HG03095 (cell line): Measurements from ENCODE around the gene TTC4.

Source experiments
- ATAC-seq: cut with Tn5 transposase; IDR thresholded peaks from one replicate; pipeline ENCODE4 v1.9.1; 2021; ENCODE audit warnings: moderate library complexity; ENCODE audit not compliant: unreplicated experiment

Gene TTC4

DNA sequence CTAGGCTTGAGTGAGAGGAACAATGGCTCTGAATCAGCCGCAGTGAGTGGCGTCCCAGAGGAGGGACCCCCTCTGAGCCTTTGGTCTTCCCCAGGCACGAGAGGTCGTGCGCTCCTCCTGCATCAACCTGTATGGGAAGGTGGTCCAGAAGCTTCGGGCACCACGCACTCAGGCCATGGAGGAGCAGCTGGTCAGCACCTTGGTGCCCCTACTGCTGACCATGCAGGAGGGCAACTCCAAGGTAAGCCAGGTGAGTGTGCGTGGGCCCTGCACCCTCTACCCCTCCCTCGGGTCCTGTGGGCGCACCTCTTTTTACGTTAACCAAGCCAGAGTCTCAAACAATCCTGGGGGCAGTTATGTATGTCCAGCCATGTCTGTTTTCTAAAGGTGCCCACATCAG is 13.7 kb upstream of the TTC4 start:
- no peak for ATAC-seq

DNA sequence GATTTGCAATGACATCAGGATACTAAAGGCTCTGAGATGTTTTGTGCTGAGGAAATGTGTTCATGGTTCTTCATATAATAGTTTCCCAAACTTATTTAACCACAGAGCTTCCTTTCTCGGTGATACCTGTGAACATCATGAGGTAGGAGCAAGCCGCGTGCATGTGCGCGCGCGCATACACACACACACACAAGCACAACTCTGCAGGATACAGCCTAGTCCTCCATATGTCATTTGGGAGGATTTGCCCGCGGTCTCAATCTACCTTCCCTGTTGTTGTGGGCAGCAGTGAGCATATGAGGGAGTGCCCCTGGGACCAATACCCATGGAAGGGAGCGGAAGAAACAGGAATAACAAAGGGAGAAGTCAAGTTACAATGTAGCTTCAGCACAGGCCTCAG is 12.2 kb upstream of the TTC4 start:
- no peak for ATAC-seq

DNA sequence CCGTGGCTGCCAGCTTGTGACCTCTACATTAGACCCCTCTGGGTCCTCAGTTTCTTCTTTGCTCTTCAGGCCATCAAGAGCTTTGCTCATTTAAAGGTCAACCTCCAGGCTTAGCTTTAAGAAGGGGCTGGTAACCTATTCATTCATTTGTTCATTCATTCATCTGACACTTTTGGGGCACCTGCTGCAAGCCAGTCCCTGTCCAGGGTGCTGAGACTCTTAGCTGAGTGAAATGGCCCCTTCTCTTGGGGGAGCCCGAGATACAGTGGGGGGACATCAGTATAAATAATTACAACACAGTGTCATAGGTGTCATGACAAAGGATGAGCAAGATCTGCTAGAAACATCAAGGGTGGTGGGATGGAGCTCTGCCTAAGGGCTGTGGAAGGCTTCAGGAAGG is 10.5 kb upstream of the TTC4 start:
- ATAC-seq: no peak

DNA sequence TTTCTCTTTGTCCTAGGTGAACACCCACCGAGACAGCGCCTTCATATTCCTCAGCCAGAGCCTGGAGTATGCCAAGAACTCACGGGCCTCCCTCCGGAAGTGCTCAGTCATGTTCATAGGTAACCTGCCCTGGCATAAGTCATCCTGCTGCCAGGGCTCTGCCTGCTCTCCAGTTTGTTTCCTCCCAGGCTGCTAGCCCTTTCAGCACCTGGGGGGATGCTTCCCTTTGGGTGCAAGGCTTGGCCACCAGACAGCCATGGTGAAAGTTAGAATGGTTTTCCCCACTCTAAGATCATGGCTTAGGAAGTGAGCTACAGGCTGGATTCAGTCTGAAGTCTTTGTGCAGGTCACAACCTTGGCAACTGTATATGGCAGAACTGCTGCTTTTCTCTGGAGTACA is 9.2 kb upstream of the TTC4 start:
- ATAC-seq: no peak

DNA sequence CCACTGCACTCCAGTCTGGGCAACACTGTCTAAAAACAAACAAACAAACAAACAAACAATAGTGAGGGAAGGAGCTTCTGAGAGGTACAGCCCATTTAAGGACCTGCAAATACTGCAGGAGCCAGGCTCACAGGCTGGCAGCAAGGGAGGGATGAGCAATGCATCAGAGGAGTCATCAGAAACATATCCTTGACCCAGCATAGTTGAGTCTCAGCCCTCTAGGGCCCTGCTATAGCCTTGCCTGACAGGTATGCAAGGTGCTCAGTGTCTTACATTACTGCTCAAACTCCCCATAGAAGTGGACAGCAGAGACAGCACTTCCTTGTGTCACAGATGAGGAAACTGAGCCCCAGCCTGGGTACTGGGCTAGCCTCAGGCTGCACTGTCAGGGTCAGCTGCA is 7.3 kb upstream of the TTC4 start:
- ATAC-seq: no peak

DNA sequence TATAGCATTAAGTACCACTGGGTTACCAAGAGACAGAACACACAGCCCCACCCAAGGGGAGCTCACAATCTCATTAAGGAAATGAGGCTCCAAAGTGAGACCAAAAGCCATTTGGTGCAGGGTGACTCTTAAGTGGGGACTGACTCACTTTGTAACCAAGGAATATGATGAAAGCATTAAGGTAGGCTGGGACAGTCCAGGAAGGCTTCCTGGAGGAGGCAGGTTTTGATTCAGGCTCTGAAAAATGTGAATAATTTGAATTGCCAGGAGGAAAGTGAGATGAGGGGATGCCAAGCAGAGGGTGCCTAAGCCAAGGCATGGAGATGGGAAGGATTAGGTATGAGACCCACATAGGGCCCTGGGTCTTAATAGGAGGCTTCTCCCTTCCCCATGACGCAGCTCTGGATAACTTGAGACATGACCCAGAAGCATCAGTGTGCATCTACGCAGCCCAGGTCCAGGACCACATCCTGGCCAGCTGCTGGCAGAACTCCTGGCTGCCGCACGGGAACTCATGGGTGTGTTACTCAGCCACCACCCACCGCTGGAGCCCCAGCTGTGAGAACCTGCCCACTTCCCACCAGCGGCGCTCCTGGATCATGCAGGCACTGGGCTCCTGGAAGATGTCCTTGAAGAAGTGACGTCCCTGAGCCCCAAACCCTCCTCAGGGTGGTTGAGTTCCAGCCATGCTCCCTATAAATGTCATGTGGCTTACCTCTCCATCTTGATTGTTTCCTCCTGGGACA is 5.9 kb upstream of the TTC4 start:
- no peak for ATAC-seq

DNA sequence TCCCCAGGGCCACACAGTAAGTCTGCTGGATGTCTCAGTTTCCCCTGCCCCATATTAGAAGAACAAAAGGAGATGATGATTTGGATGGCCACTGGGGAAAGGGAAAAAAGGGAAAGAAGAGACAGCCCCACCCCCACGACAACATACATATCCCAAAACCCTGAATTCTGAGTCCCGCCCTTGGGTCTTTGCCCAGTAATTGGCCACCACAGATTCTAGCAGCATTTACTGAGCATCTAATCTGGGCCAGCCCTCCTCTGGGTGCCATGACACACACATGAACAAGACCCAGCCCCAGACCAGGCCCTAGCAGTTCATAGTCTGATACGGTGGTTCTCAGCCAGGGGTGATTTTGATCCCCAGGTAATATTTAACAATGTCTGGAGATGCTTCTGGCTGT is 5.2 kb upstream of the TTC4 start:
- ATAC-seq: no peak

DNA sequence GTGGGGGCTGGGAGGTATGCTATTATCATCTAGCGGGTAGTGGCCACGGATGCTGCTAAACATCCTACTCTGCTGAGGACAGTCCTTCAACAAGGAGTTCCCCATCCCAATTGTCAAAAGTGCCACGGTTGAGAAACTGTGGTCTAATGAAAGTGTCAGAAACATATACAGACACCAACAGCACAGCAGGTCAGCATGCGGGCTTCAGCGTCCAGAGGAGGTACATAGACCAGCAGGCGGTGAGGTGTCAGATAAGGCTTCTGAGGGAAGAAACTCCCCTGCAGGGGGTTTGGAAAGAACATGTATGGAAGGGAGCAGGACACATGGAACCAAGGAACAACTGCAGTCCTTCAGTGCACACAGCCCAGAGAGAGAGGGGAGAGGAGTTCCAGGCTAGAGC is 4.8 kb upstream of the TTC4 start:
- ATAC-seq: no peak

DNA sequence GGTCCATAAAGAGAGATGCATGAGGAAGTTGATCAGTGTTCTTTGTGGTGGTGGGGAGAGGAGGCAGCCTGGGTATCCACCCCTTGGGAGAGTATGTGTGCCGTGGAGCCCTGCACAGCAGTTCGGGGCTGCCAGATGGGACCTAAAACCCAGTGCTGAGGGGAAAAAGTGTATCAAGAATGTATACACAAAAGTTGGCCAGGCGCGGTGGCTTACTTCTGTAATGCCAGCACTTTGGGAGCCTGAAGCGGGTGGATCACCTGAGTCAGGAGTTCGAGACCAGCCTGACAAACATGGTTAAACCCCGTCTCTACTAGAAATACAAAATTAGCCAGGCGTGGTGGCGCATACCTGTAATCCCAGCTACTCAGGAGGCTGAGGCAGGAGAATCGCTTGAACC is 4.1 kb upstream of the TTC4 start:
- no peak for ATAC-seq

DNA sequence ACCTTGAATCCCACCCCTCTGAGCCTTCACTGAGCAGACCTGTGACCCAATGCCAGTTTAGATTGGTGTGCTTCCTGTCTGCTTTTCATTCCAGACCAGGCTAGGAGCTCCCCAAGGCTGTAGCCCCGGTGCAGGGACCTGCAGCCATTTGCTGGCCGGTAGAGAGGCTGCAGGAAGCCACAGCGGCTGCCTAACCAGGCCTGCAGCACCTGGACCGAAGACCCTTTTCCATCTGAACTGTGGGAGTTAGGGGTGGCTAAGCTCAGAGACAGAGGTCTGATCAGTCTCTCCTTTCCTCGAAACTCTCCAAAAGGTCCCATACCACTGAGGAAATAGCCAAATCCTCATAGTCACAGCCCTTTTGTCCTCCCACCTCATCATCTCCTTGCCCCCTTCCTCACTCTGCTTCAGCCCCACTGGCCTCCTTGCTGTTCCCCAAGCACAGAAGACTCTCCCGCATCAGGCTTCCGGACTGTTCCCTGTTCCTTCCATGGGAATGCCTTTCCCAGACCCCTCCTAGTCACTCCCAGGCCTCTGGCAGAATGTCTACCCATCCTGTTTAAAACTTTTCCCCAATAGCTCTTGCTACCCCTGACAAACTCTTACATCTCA is 674 bp upstream of the TTC4 start:
- ATAC-seq: no peak

DNA sequence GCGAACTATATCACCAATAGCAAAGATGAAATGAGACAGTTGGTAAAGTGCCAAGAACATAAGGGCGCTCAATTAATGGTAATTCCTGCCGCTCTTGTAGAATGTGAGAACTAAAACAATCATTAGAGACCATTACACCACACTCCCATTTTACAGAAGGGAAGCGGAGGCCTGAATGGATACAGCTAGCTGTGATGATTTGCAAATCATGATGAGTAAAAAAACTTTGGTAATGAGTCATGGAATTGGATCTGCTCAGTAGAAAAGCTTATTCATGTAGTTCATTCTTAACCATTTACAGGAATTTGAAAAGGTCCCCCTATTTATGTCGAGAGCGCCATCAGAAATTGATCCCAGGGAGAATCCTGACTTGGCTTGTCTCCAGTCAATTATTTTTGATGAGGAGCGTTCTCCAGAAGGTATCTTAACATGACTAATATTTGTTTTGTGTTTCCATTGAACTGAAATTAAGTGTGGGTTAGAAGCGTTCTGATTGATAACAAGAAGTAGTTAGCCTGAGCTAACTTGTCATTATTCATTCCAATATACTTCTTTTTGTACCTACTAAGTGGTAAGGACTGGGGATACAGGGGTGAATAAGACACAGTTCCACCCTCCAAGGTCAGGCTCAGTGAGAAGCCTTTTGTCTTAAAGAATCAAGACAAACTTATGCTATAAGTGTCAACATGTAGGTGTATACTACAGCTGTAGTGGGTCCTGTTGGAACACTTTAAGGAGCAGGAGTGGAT is 812 bp downstream of the TTC4 start:
- ATAC-seq: no peak

DNA sequence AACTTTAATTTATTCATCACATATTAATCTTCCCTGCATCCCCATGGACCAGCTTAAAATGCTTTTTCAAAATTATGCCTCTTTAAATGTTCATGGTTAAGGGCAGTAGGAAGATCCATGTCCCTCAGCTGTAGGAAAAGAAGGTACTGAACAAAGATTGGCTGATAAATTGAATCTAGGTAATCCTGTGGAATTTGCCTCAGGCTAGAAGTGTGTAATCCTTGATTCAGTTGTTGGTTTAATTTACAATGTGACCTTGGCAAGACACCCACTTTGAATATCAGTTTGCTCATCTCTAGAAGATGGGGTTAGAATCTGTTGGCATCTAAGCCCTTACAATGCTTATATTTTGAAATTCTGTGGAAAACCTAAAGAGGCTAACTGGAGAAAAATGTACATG is 6.1 kb downstream of the TTC4 start:
- no peak for ATAC-seq

DNA sequence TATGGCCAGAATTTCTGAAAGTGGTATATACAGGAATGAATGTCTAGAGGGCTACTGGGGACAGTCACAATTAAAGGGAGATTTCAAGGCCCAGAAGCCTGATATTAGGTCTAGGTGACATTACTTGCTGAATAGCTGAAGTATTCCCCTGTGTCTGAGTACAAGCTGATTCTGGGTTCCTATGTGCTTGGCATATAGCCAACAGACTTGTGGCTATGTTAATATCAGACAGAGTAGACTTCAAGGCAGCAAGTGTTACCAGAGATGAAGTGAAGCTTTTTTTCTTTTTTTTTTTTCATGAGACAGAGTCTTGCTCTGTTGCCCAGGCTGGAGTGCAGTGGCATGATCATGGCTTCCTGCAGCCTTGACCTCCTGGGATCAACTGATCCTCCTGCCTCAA is 8.3 kb downstream of the TTC4 start:
- no peak for ATAC-seq

DNA sequence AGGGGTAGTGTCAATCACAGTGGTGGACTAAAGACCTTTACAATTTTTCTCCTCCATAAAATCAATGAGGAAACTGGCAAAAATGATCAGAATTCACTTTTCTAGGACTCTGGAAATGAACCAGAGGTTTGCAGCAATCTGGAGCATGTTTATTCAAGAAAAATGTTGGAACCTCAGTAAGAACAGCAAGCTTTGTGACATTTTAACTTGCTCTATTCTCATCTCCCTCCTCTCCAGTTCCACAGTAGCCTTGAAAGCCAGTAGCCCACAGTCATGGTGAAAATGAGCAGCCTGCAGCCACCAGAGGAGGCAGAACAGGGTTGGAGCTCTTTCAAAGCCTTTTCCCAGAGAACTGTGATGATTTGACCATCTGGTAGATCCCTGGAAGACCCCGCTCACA is 9.1 kb downstream of the TTC4 start:
- ATAC-seq: no peak

DNA sequence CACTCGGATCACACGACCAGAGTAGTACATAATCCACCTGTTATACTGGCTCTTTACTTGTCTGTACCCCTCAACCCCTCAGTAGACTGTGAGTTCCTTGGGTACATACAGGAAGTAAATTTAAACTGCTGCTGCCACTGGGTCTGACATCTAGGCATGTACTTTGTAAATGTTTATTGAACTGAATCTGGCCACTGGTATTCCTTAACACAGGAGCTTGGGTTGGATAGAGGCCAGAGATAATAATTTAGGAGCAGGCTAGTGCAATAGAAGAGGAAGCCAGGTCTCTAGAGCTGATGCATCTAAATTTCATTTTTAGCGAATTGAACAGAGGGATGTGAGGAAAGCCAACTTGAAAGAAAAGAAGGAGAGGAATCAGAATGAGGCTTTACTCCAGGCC is 12.4 kb downstream of the TTC4 start:
- no peak for ATAC-seq

DNA sequence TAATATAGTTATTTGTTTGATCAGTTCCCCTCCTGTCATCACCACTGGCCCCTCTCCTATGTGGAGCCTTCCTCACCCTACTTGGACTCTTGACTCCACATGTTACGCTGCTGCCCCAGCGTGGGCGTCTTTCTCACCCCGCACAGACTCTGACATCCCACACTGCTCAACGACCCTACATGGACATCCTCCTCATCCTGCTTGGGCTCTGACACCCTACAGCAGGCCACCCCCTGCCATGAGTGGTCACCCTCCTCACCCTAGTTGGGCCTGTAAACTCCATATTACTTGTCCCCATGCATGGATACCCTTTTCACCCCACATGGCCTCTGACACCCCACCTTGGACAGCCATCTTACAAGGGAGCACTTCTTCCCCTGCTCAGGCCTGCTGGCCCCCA is 21.0 kb downstream of the TTC4 start:
- no peak for ATAC-seq

DNA sequence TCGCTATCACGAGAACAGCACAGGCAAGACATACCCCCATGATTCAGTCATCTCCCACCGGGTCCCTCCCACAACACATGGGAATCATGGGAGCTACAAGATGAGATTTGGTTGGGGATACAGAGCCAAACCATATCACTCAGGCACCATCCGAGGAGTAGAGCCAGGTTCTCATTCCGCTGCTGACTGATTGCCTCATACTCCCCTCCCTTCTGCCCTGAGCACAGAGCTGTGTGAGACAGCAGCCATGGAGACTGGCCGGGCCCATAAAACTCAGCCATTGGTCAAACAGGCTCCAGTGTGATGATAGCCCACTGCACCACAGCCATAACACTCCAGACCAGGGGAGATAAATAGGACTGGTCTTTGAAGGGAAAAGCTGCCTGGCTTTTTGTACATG is 22.6 kb downstream of the TTC4 start:
- ATAC-seq: no peak

DNA sequence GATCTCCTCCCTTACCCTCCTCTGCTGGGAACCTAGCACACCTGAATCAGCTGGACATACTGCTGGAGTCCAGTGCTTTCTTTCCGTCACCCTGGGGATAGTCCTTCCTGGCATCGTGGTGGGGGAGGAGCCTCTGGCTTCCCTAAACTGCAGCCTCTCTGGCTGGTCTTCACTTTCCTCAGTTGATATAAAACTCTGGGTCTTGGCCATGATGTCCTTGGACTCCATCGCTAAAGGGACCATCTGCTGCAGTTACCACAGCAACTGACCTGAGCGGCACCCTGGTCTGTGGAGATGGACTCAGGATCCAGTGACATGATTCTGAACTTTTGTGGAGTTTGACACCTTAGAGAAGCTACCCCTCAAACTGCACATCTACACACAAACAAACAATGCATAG is 25.9 kb downstream of the TTC4 start:
- no peak for ATAC-seq

DNA sequence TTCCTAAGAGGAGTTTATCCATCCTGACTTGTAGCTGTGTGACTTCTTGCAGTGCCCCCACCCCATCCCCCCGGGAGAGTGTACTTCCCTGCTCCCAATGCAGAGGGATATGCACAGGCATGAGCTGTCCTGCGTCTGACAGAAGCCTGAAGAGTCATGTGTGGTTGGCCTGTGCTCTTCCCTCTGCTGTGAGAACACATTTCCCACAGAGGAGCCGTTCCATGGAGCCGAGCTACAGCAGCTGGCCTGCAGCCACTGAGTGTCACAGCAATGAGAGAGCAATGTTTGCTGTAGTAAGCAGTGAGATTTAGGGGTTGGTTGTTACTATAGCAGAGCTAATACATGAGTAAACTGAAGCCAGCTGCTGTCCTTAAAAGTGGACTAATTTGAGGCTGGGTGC is 26.6 kb downstream of the TTC4 start:
- ATAC-seq: no peak

DNA sequence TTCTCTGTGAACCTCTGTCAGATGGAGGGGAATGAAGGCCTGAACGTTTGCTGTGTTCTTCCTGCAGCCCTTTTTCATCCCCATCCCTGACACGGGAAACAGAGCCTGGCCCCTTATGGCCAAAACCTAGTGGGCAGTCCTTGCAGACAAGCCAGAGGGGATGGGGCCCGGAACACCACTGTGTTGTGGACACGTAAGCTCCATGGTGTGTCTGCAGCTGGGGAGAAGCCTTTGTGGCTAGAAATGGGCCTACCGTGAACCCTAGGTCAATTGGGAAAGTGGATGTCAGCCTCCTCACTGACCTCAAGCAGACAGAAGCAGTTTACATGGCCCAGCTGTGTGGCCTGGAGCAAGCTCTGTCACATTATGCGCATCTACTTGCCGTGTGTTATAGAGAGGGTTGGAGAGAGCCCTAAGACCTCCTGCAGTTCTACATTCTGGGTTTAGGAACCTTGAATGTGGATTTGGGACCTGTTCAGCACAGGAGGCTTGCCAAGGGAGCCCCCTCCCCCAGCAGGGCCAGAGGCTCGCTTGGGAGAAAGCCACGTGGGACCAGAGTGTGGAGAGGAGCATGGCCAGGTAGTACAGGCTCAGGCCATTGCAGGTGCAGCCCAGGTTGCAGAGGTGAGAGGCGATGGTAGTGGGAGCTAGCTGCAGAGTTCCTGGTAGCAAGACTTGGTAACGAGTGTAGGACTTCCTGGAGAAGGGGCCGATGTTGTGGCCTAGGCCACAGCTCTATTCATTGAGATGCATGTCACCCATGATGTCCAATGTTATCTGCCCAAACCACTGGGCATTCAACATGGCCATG is 28.0 kb downstream of the TTC4 start:
- ATAC-seq: no peak

DNA sequence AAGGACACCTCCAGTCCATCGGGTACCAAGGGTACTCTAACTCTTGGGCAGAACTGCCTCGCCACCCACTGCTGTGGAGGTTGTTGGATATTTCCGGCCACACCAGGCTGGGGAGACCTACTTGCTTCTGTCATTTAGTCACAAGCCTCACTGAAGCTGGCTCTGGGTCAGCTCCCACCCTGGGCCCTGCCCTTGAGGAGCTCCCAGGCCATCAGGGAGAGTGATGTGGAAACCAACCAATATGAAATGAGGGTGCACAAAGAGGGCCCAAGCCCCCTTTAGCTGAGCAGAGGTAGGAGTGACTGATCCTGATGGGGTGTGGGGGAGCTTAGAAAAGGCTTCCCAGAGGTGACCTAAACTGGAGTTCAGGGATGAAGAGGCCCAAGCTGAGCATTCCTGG is 29.0 kb downstream of the TTC4 start:
- ATAC-seq: no peak

DNA sequence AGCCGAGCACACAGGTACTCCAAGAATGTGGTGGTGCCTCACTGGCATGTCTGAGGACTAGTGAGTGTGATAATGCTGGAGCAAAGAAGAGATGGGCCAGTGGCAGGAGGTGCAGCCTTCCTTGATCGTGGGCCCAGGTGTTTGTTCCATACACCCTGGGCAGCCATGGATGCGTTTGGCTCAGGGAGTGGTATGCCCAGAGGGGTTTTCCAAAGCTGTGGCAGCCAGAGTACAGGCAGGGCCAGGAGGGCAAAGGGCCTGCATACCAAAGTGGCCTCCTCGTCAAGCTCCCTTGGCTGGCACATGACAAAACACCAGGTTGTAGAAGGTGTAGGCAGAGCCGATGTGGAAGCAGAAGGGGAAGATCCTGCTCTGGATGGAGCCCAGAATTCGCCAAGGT is 29.6 kb downstream of the TTC4 start:
- no peak for ATAC-seq
